HCT116 (cell line): Measurements from ENCODE around the gene HOXC4. TPM values are rescaled to one million over a fixed set of nuclear protein-coding genes. Genes with fewer than 3 reads are reported as not detected.

Experiments used
- ATAC-seq: fragments of 200-7000 bp; cut with Tn5 transposase; 2 replicates; pipeline ENCODE4 v1.9.1; 2020; ENCODE audit warnings: mild to moderate bottlenecking, moderate library complexity
- BruUV-seq: library from RNA; stranded (reverse); fragments of 400-500 nt; replicated peaks from 2 replicates; lab custom pipeline; 2021; lab: Mats Ljungman, UMichigan
- CTCF ChIA-PET: fragments of 300-600 bp; sonication (Branson Sonifier 250); formaldehyde crosslinking; loops from one replicate; lab custom pipeline; 2021; ENCODE audit warnings: antibody characterized with exemption; lab: Charles Lee
- POLR2A ChIA-PET: fragments of 300-600, 350-600 bp; sonication (Branson Sonifier 250); formaldehyde crosslinking; loops from one replicate; lab custom pipeline; 2021; ENCODE audit warnings: antibody characterized with exemption; lab: Charles Lee
- RAD21 ChIA-PET, 2 experiments: fragments of 300-600 bp; sonication (Branson Sonifier 250); formaldehyde crosslinking; loops; one replicate each; lab custom pipeline; 2023; ENCODE audit warnings: low total read pairs in 2 of 2; ENCODE audit not compliant: uncharacterized antibody in 2 of 2, unreplicated experiment in 2 of 2, low non-redundant PET in 1 of 2; lab: Charles Lee
- DNase-seq: peaks from one replicate; pipeline ENCODE4 v3.0.0-alpha.2; 2010; ENCODE audit warnings: low read depth, low spot score
- H2AFZ ChIP-seq: fragments of 200-600 bp; shearing (Covaris generic), sonication (generic); 2 replicates; pipeline ENCODE4 v1.6.1; 2017; ENCODE audit warnings: low read depth, mixed run types, mixed read lengths, antibody characterized with exemption, low read length; ENCODE audit not compliant: poor library complexity, severe bottlenecking
- H3K27ac ChIP-seq: 2 replicates; pipeline ENCODE4 v1.5.1; 2012; ENCODE audit warnings: low read depth, low read length
- H3K27me3 ChIP-seq: fragments of 200-600 bp; sonication (generic); 2 replicates; pipeline ENCODE4 v1.6.1; 2016; ENCODE audit warnings: mixed run types, low read length, mixed read lengths; ENCODE audit not compliant: insufficient read depth
- H3K36me3 ChIP-seq, 2 experiments: fragments of 200-500 bp in 1 of 2; fragments of 200-600 bp in 1 of 2; sonication (Bioruptor generic) in 1 of 2; sonication (generic) in 1 of 2; 2 replicates each; pipeline versions ENCODE4 v1.5.1 to v1.6.1; 2014 to 2016; ENCODE audit warnings: low read length in 2 of 2, inconsistent platforms in 1 of 2, mixed read lengths in 1 of 2, mixed run types in 1 of 2; ENCODE audit not compliant: insufficient read depth in 2 of 2, control insufficient read depth in 1 of 2
- H3K4me1 ChIP-seq, 2 experiments: fragments of 200-600 bp in 1 of 2; sonication (generic) in 1 of 2; 2 replicates each; pipeline versions ENCODE4 v1.5.1 to v1.6.1; 2012 to 2017; ENCODE audit warnings: low read length in 2 of 2, inconsistent platforms in 1 of 2, mild to moderate bottlenecking in 1 of 2, mixed read lengths in 1 of 2, mixed run types in 1 of 2, moderate library complexity in 1 of 2; ENCODE audit not compliant: insufficient read depth in 2 of 2, control insufficient read depth in 1 of 2
- H3K4me2 ChIP-seq: fragments of 200-600 bp; sonication (generic); 2 replicates; pipeline ENCODE4 v1.6.1; 2017; ENCODE audit warnings: mixed run types, low read length, mixed read lengths
- H3K4me3 ChIP-seq, 2 experiments: fragments of 200-600 bp in 1 of 2; sonication (generic) in 1 of 2; replicated peaks in 1 of 2; 2 replicates each; pipeline ENCODE4 v1.5.1; 2011 to 2016; ENCODE audit warnings: low read length in 2 of 2, control low read depth in 1 of 2, low read depth in 1 of 2, mild to moderate bottlenecking in 1 of 2, mixed read lengths in 1 of 2, mixed run types in 1 of 2
- H3K79me2 ChIP-seq: fragments of 200-600 bp; sonication (generic); 2 replicates; pipeline ENCODE4 v1.6.1; 2017; ENCODE audit warnings: mild to moderate bottlenecking, mixed run types, low read length, moderate library complexity, mixed read lengths; ENCODE audit not compliant: insufficient read depth
- H3K9ac ChIP-seq: fragments of 200-600 bp; sonication (generic); 2 replicates; pipeline ENCODE4 v1.6.1; 2016; ENCODE audit warnings: low read length, mixed read lengths
- H3K9me2 ChIP-seq: fragments of 200-600 bp; sonication (generic), shearing (Covaris generic); 2 replicates; pipeline ENCODE4 v1.6.1; 2017; ENCODE audit warnings: mixed run types, mild to moderate bottlenecking, moderate library complexity; ENCODE audit not compliant: insufficient read depth
- H3K9me3 ChIP-seq, 2 experiments: fragments of 200-500 bp in 1 of 2; fragments of 200-600 bp in 1 of 2; sonication (Bioruptor generic) in 1 of 2; sonication (generic) in 1 of 2; 2 replicates each; pipeline ENCODE4 v1.6.1; 2014 to 2017; ENCODE audit warnings: low read length in 2 of 2, mixed read lengths in 2 of 2, inconsistent platforms in 1 of 2, low read depth in 1 of 2, mild to moderate bottlenecking in 1 of 2, mixed run types in 1 of 2, moderate library complexity in 1 of 2; ENCODE audit not compliant: control insufficient read depth in 1 of 2, insufficient read depth in 1 of 2
- H4K20me1 ChIP-seq: fragments of 200-600 bp; sonication (generic), shearing (Covaris generic); 2 replicates; pipeline ENCODE4 v1.6.1; 2017; ENCODE audit warnings: mixed run types, mild to moderate bottlenecking, moderate library complexity; ENCODE audit not compliant: insufficient read depth
- CTCF ChIP-seq, 3 experiments: fragments of 200-600 bp in 1 of 3; sonication (generic) in 1 of 3; IDR thresholded peaks in 2 of 3; conservative IDR thresholded peaks in 1 of 3; 2 replicates each; pipeline ENCODE4 v1.5.1; 2012 to 2017; ENCODE audit warnings: low read depth in 2 of 3, low read length in 2 of 3, antibody characterized with exemption in 1 of 3, borderline replicate concordance in 1 of 3, control low read depth in 1 of 3, mild to moderate bottlenecking in 1 of 3, mixed read lengths in 1 of 3, mixed run types in 1 of 3, moderate library complexity in 1 of 3; ENCODE audit not compliant: insufficient read depth in 1 of 3
- ZNF274 ChIP-seq: fragments of 200-500 bp; sonication (Bioruptor generic); IDR thresholded peaks from 2 replicates; pipeline ENCODE4 v1.6.1; 2014; ENCODE audit warnings: mild to moderate bottlenecking, low read depth, low read length, inconsistent platforms
- intact Hi-C: fragments of 100-400 bp; cut with micrococcal nuclease; formaldehyde crosslinking; loops from 2 replicates; pipeline ENCODE4 v1.10.0; 2022
- total RNA-seq: library from RNA; stranded (reverse); gene quantifications from one replicate; pipeline ENCODE4 v1.2.1, GENCODE V29; 2021; ENCODE audit not compliant: unreplicated experiment

Gene HOXC4
- total RNA-seq, 1 experiment from 2014 or later, result 1.5 TPM

GRCh38 chr12:54017027-54017788 is 36.4 kb upstream of the HOXC4 start:
- no peaks in the 10 kb centered on the region for H3K79me2 ChIP-seq

More at GRCh38 chr12:54017027-54017788, 36.4 kb upstream of the HOXC4 start:
- intact Hi-C loops, result no loop called here
- peak overlapping the region; percentile 94 for H3K9ac ChIP-seq
- ATAC-seq (peak; percentile 62), DNase-seq (no peak)
- no peaks in the 10 kb centered on the region for H3K9me3 ChIP-seq
- RAD21 ChIA-PET, result interaction anchor here (0.6 to 1.3 kb wide), 13 partner anchors 9 to 271 kb away, joined by 3 to 9 read pairs (median 3); partner anchors contain the start of gene HOXC9 (in 1 of the 2)
- POLR2A ChIA-PET, result interaction anchor here (0.7 to 2.4 kb wide), 14 partner anchors 9 to 184 kb away, joined by 3 to 23 read pairs (median 4); partner anchors contain the start of genes HOXC6, HOXC8, HOXC9 and SMUG1
- no peaks in the 10 kb centered on the region for H4K20me1 ChIP-seq
- no peak for TF ChIP-seq ZNF274
- peak in 1 of 3 experiments; percentile 26; a peak in 2 of 6 replicates for TF ChIP-seq CTCF (IDR thresholded peaks at IDR 0.05 in 2 of 3, conservative IDR thresholded peaks at IDR 0.05 in 1 of 3; ENCODE audit: borderline replicate concordance in 1 of 3, insufficient read depth in 1 of 3, low read depth in 2 of 3, low read length in 2 of 3)
- TSS peak; percentile 86 for BruUV-seq
- no peaks in the 10 kb centered on the region for H3K36me3 ChIP-seq
- H3K27me3 ChIP-seq, result no peaks in the 10 kb centered on the region
- H3K4me1 ChIP-seq, result peaks cover 24 to 43% of the 10 kb centered on the region in 2 experiments
- peak overlapping the region; percentile 94 for H3K27ac ChIP-seq
- H3K9me2 ChIP-seq, result no peaks in the 10 kb centered on the region
- peak overlapping the region; percentile 99 for H3K4me2 ChIP-seq
- H2AFZ ChIP-seq, result peak overlapping the region; percentile 61
- CTCF ChIA-PET, result interaction anchor here (0.6 to 4.3 kb wide), 24 partner anchors 9 to 382 kb away, joined by 3 to 43 read pairs (median 4); partner anchors contain the start of genes HOXC10, HOXC5, HOXC6 and HOXC9
- peak overlapping the region; percentile 76 to 88 for H3K4me3 ChIP-seq
